ENCODE measurements around the gene SGCA.

Gene SGCA

GRCh38 chr17:50168319-50168718 lies 2.5 kb downstream of the SGCA start:
- no peak for DNase-seq

GRCh38 chr17:50169121-50169764 lies 3.4 kb downstream of the SGCA start:
- peak; percentile 94 for DNase-seq

- DNase-seq: no peak
Measured at GRCh38 chr17:50169881-50170459, 4.2 kb downstream of the SGCA start.

GRCh38 chr17:50170662-50171370 lies 5.0 kb downstream of the SGCA start:
- DNase-seq: no peak

- DNase-seq: no peak
Measured at GRCh38 chr17:50171371-50172071, 5.7 kb downstream of the SGCA start.

- DNase-seq: no peak
Measured at GRCh38 chr17:50172130-50172529, 6.3 kb downstream of the SGCA start.

GRCh38 chr17:50172936-50173334 lies 7.1 kb downstream of the SGCA start:
- DNase-seq: no peak

GRCh38 chr17:50173335-50173941 lies 7.6 kb downstream of the SGCA start:
- no peak for DNase-seq

- no peak for DNase-seq
Measured at GRCh38 chr17:50174444-50174843, 8.6 kb downstream of the SGCA start.

GRCh38 chr17:50175035-50175807 lies 9.4 kb downstream of the SGCA start:
- no peak for DNase-seq

GRCh38 chr17:50176559-50177357 lies 11.0 kb downstream of the SGCA start:
- DNase-seq: no peak

- DNase-seq: no peak
Measured at GRCh38 chr17:50177476-50177875, 11.7 kb downstream of the SGCA start.

GRCh38 chr17:50177983-50178834 lies 12.4 kb downstream of the SGCA start:
- peak; percentile 88 for DNase-seq

- no peak for DNase-seq
Measured at GRCh38 chr17:50180111-50180510, 14.3 kb downstream of the SGCA start.

- DNase-seq: no peak
Measured at GRCh38 chr17:50180620-50181019, 14.8 kb downstream of the SGCA start.

GRCh38 chr17:50181144-50181543 lies 15.3 kb downstream of the SGCA start:
- no peak for DNase-seq

GRCh38 chr17:50181591-50182560 lies 16.1 kb downstream of the SGCA start:
- no peak for DNase-seq

GRCh38 chr17:50182783-50183420 lies 17.1 kb downstream of the SGCA start:
- no peak for DNase-seq
